HCT116 (cell line): ENCODE data around the gene RFWD3. TPM values are rescaled to one million over a fixed set of nuclear protein-coding genes. Genes with fewer than 3 reads are reported as not detected.

Source experiments
- ATAC-seq: fragments of 200-7000 bp; cut with Tn5 transposase; 2 replicates; pipeline ENCODE4 v1.9.1; 2020; ENCODE audit warnings: mild to moderate bottlenecking, moderate library complexity
- BruUV-seq: library from RNA; stranded (reverse); fragments of 400-500 nt; replicated peaks from 2 replicates; lab custom pipeline; 2021; lab: Mats Ljungman, UMichigan
- CTCF ChIA-PET: fragments of 300-600 bp; sonication (Branson Sonifier 250); formaldehyde crosslinking; loops from one replicate; lab custom pipeline; 2021; ENCODE audit warnings: antibody characterized with exemption; lab: Charles Lee
- POLR2A ChIA-PET: fragments of 300-600, 350-600 bp; sonication (Branson Sonifier 250); formaldehyde crosslinking; loops from one replicate; lab custom pipeline; 2021; ENCODE audit warnings: antibody characterized with exemption; lab: Charles Lee
- RAD21 ChIA-PET, 2 experiments: fragments of 300-600 bp; sonication (Branson Sonifier 250); formaldehyde crosslinking; loops; one replicate each; lab custom pipeline; 2023; ENCODE audit warnings: low total read pairs in 2 of 2; ENCODE audit not compliant: uncharacterized antibody in 2 of 2, unreplicated experiment in 2 of 2, low non-redundant PET in 1 of 2; lab: Charles Lee
- DNase-seq: peaks from one replicate; pipeline ENCODE4 v3.0.0-alpha.2; 2010; ENCODE audit warnings: low read depth, low spot score
- H2AFZ ChIP-seq: fragments of 200-600 bp; shearing (Covaris generic), sonication (generic); 2 replicates; pipeline ENCODE4 v1.6.1; 2017; ENCODE audit warnings: low read depth, mixed run types, mixed read lengths, antibody characterized with exemption, low read length; ENCODE audit not compliant: poor library complexity, severe bottlenecking
- H3K27ac ChIP-seq: 2 replicates; pipeline ENCODE4 v1.5.1; 2012; ENCODE audit warnings: low read depth, low read length
- H3K27me3 ChIP-seq: fragments of 200-600 bp; sonication (generic); 2 replicates; pipeline ENCODE4 v1.6.1; 2016; ENCODE audit warnings: mixed run types, low read length, mixed read lengths; ENCODE audit not compliant: insufficient read depth
- H3K36me3 ChIP-seq, 2 experiments: fragments of 200-500 bp in 1 of 2; fragments of 200-600 bp in 1 of 2; sonication (Bioruptor generic) in 1 of 2; sonication (generic) in 1 of 2; 2 replicates each; pipeline versions ENCODE4 v1.5.1 to v1.6.1; 2014 to 2016; ENCODE audit warnings: low read length in 2 of 2, inconsistent platforms in 1 of 2, mixed read lengths in 1 of 2, mixed run types in 1 of 2; ENCODE audit not compliant: insufficient read depth in 2 of 2, control insufficient read depth in 1 of 2
- H3K4me1 ChIP-seq, 2 experiments: fragments of 200-600 bp in 1 of 2; sonication (generic) in 1 of 2; 2 replicates each; pipeline versions ENCODE4 v1.5.1 to v1.6.1; 2012 to 2017; ENCODE audit warnings: low read length in 2 of 2, inconsistent platforms in 1 of 2, mild to moderate bottlenecking in 1 of 2, mixed read lengths in 1 of 2, mixed run types in 1 of 2, moderate library complexity in 1 of 2; ENCODE audit not compliant: insufficient read depth in 2 of 2, control insufficient read depth in 1 of 2
- H3K4me2 ChIP-seq: fragments of 200-600 bp; sonication (generic); 2 replicates; pipeline ENCODE4 v1.6.1; 2017; ENCODE audit warnings: mixed run types, low read length, mixed read lengths
- H3K4me3 ChIP-seq, 2 experiments: fragments of 200-600 bp in 1 of 2; sonication (generic) in 1 of 2; replicated peaks in 1 of 2; 2 replicates each; pipeline ENCODE4 v1.5.1; 2011 to 2016; ENCODE audit warnings: low read length in 2 of 2, control low read depth in 1 of 2, low read depth in 1 of 2, mild to moderate bottlenecking in 1 of 2, mixed read lengths in 1 of 2, mixed run types in 1 of 2
- H3K79me2 ChIP-seq: fragments of 200-600 bp; sonication (generic); 2 replicates; pipeline ENCODE4 v1.6.1; 2017; ENCODE audit warnings: mild to moderate bottlenecking, mixed run types, low read length, moderate library complexity, mixed read lengths; ENCODE audit not compliant: insufficient read depth
- H3K9ac ChIP-seq: fragments of 200-600 bp; sonication (generic); 2 replicates; pipeline ENCODE4 v1.6.1; 2016; ENCODE audit warnings: low read length, mixed read lengths
- H3K9me2 ChIP-seq: fragments of 200-600 bp; sonication (generic), shearing (Covaris generic); 2 replicates; pipeline ENCODE4 v1.6.1; 2017; ENCODE audit warnings: mixed run types, mild to moderate bottlenecking, moderate library complexity; ENCODE audit not compliant: insufficient read depth
- H3K9me3 ChIP-seq, 2 experiments: fragments of 200-500 bp in 1 of 2; fragments of 200-600 bp in 1 of 2; sonication (Bioruptor generic) in 1 of 2; sonication (generic) in 1 of 2; 2 replicates each; pipeline ENCODE4 v1.6.1; 2014 to 2017; ENCODE audit warnings: low read length in 2 of 2, mixed read lengths in 2 of 2, inconsistent platforms in 1 of 2, low read depth in 1 of 2, mild to moderate bottlenecking in 1 of 2, mixed run types in 1 of 2, moderate library complexity in 1 of 2; ENCODE audit not compliant: control insufficient read depth in 1 of 2, insufficient read depth in 1 of 2
- H4K20me1 ChIP-seq: fragments of 200-600 bp; sonication (generic), shearing (Covaris generic); 2 replicates; pipeline ENCODE4 v1.6.1; 2017; ENCODE audit warnings: mixed run types, mild to moderate bottlenecking, moderate library complexity; ENCODE audit not compliant: insufficient read depth
- ATF3 ChIP-seq: IDR thresholded peaks from 2 replicates; pipeline ENCODE4 v1.6.1; 2012
- CBX3 ChIP-seq: IDR thresholded peaks from 2 replicates; pipeline ENCODE4 v1.6.1; 2012; ENCODE audit warnings: low read depth
- CEBPB ChIP-seq: IDR thresholded peaks from 2 replicates; pipeline ENCODE4 v1.6.1; 2012; ENCODE audit warnings: low read depth
- CTCF ChIP-seq, 3 experiments: fragments of 200-600 bp in 1 of 3; sonication (generic) in 1 of 3; IDR thresholded peaks in 2 of 3; conservative IDR thresholded peaks in 1 of 3; 2 replicates each; pipeline ENCODE4 v1.5.1; 2012 to 2017; ENCODE audit warnings: low read depth in 2 of 3, low read length in 2 of 3, antibody characterized with exemption in 1 of 3, borderline replicate concordance in 1 of 3, control low read depth in 1 of 3, mild to moderate bottlenecking in 1 of 3, mixed read lengths in 1 of 3, mixed run types in 1 of 3, moderate library complexity in 1 of 3; ENCODE audit not compliant: insufficient read depth in 1 of 3
- EGR1 ChIP-seq: IDR thresholded peaks from 2 replicates; pipeline ENCODE4 v1.6.1; 2012; ENCODE audit warnings: low read depth
- ELF1 ChIP-seq: IDR thresholded peaks from 2 replicates; pipeline ENCODE4 v1.6.1; 2012; ENCODE audit warnings: low read depth, borderline replicate concordance
- EZH2phosphoT487 ChIP-seq: fragments of 200-600 bp; IDR thresholded peaks from 2 replicates; pipeline ENCODE4 v1.6.1; 2018; ENCODE audit warnings: antibody characterized with exemption, borderline replicate concordance
- FOSL1 ChIP-seq: IDR thresholded peaks from 2 replicates; pipeline ENCODE4 v1.6.1; 2012; ENCODE audit warnings: low read depth
- JUND ChIP-seq: IDR thresholded peaks from 2 replicates; pipeline ENCODE4 v1.6.1; 2012
- MAX ChIP-seq: IDR thresholded peaks from 2 replicates; pipeline ENCODE4 v1.6.1; 2012
- POLR2A ChIP-seq: IDR thresholded peaks from 2 replicates; pipeline ENCODE4 v1.7.0; 2011; ENCODE audit warnings: borderline replicate concordance; ENCODE audit not compliant: insufficient read depth, insufficient read length; ENCODE audit errors: extremely low read depth
- RAD21 ChIP-seq: IDR thresholded peaks from 2 replicates; pipeline ENCODE4 v1.6.1; 2012; ENCODE audit warnings: low read depth, mild to moderate bottlenecking
- SIN3A ChIP-seq: IDR thresholded peaks from 2 replicates; pipeline ENCODE4 v1.6.1; 2012; ENCODE audit warnings: low read depth
- SP1 ChIP-seq: IDR thresholded peaks from 2 replicates; pipeline ENCODE4 v1.6.1; 2012; ENCODE audit warnings: low read depth
- SRF ChIP-seq: IDR thresholded peaks from 2 replicates; pipeline ENCODE4 v1.6.1; 2012; ENCODE audit warnings: low read depth
- TCF7L2 ChIP-seq: IDR thresholded peaks from 2 replicates; pipeline ENCODE4 v1.7.0; 2011; ENCODE audit warnings: borderline replicate concordance, inconsistent platforms; ENCODE audit not compliant: insufficient read depth, insufficient read length; ENCODE audit errors: extremely low read depth
- ZBTB33 ChIP-seq: IDR thresholded peaks from 2 replicates; pipeline ENCODE4 v1.6.1; 2011; ENCODE audit warnings: mild to moderate bottlenecking, low read length, moderate library complexity; ENCODE audit not compliant: insufficient replicate concordance; ENCODE audit errors: extremely low read depth
- ZNF274 ChIP-seq: fragments of 200-500 bp; sonication (Bioruptor generic); IDR thresholded peaks from 2 replicates; pipeline ENCODE4 v1.6.1; 2014; ENCODE audit warnings: mild to moderate bottlenecking, low read depth, low read length, inconsistent platforms
- intact Hi-C: fragments of 100-400 bp; cut with micrococcal nuclease; formaldehyde crosslinking; loops from 2 replicates; pipeline ENCODE4 v1.10.0; 2022
- total RNA-seq: library from RNA; stranded (reverse); gene quantifications from one replicate; pipeline ENCODE4 v1.2.1, GENCODE V29; 2021; ENCODE audit not compliant: unreplicated experiment

Gene RFWD3
- total RNA-seq, 1 experiment from 2014 or later = 83.6 TPM

- ChIA-PET CTCF (no interaction called here), RAD21 (no interaction called here), POLR2A (no interaction called here)
- Histone ChIP-seq H3K4me3 (no peak overlapping the region), H4K20me1 (peaks cover 10% of the 10 kb centered on the region; the same call in 1 of the 2 replicates), H3K79me2 (peaks cover 61% of the 10 kb centered on the region), H3K4me2 (no peak overlapping the region), H3K36me3 (peaks cover 62 to 75% of the 10 kb centered on the region in 2 experiments), H3K9me3 (no peaks in the 10 kb centered on the region), H3K4me1 (no peaks in the 10 kb centered on the region), H3K9me2 (no peaks in the 10 kb centered on the region), H3K27me3 (no peaks in the 10 kb centered on the region), H2AFZ (no peak overlapping the region), H3K9ac (no peak overlapping the region), H3K27ac (no peak overlapping the region)
- DNase-seq (no peak), ATAC-seq (no peak)
- no TSS peak for BruUV-seq
- intact Hi-C loops = no loop called here
- TF ChIP-seq FOSL1 = no peak
- TF ChIP-seq ELF1 = no peak
- no peak for TF ChIP-seq TCF7L2
- TF ChIP-seq CEBPB = no peak
- no peak for TF ChIP-seq EGR1
- no peak for TF ChIP-seq CBX3
- TF ChIP-seq JUND = no peak
- no peak for TF ChIP-seq CTCF (IDR thresholded peaks at IDR 0.05 in 2 of 3, conservative IDR thresholded peaks at IDR 0.05 in 1 of 3; ENCODE audit: borderline replicate concordance in 1 of 3, insufficient read depth in 1 of 3, low read depth in 2 of 3, low read length in 2 of 3)
- TF ChIP-seq RAD21 = no peak
- no peak for TF ChIP-seq POLR2A
- TF ChIP-seq SRF = no peak
- TF ChIP-seq ATF3 = no peak
- no peak for TF ChIP-seq SP1
- no peak for TF ChIP-seq ZNF274
- TF ChIP-seq ZBTB33 = no peak
- TF ChIP-seq MAX = no peak
- no peak for TF ChIP-seq SIN3A
- no peak for TF ChIP-seq EZH2phosphoT487
These were observed 41.0 kb downstream of the RFWD3 start for GRCh38 chr16:74625500-74626350.
